WTC11 (cell line): Measurements from ENCODE around the gene OCLN. TPM values are rescaled to one million over a fixed set of nuclear protein-coding genes. Genes with fewer than 3 reads are reported as not detected.
A peak's percentile ranks its signal among the peaks of the same experiment; 100 is the strongest.
"Not testable (repeated sequence)": the region's sequence is repeated elsewhere in the genome, so short reads cannot be mapped to it uniquely, and the experiment has no call there.

ENCODE experiments used
- ATAC-seq: fragments of 200-7000 bp; cut with Tn5 transposase; 2 replicates; pipeline ENCODE4 v1.10.0; 2021; ENCODE audit warnings: mild to moderate bottlenecking, moderate library complexity
- CTCF ChIA-PET: fragments of 300-600 bp; sonication (Branson Sonifier 250); formaldehyde crosslinking; loops from one replicate; lab custom pipeline; 2021; ENCODE audit warnings: antibody characterized with exemption; lab: Charles Lee
- POLR2A ChIA-PET: fragments of 350-600 bp; sonication (Branson Sonifier 250); formaldehyde crosslinking; loops from one replicate; lab custom pipeline; 2021; ENCODE audit warnings: antibody characterized with exemption; lab: Charles Lee
- DNase-seq: peaks from one replicate; pipeline ENCODE4 v3.0.0; 2021; ENCODE audit warnings: low spot score
- H3K27ac Mint-ChIP-seq: 2 replicates; pipeline ENCODE4 v1.8.0; 2021; ENCODE audit warnings: mixed read lengths
- H3K27me3 Mint-ChIP-seq: 2 replicates; pipeline ENCODE4 v1.8.0; 2021; ENCODE audit warnings: low read depth, mild to moderate bottlenecking, moderate library complexity, mixed read lengths
- H3K36me3 Mint-ChIP-seq: 2 replicates; pipeline ENCODE4 v1.8.0; 2021; ENCODE audit warnings: mixed read lengths
- H3K4me1 Mint-ChIP-seq: 2 replicates; pipeline ENCODE4 v1.8.0; 2022; ENCODE audit warnings: mixed read lengths
- H3K4me3 Mint-ChIP-seq: 2 replicates; pipeline ENCODE4 v1.8.0; 2021; ENCODE audit warnings: mild to moderate bottlenecking, moderate library complexity, mixed read lengths
- H3K9me3 Mint-ChIP-seq: 2 replicates; pipeline ENCODE4 v1.8.0; 2021; ENCODE audit warnings: mixed read lengths
- AFF4 ChIP-seq: sonication (generic); formaldehyde crosslinking; IDR thresholded peaks from 2 replicates; pipeline ENCODE4 v1.8.1; 2023; ENCODE audit warnings: mild to moderate bottlenecking, missing genetic modification reagents, borderline replicate concordance
- ATF1 ChIP-seq: sonication (generic); formaldehyde crosslinking; IDR thresholded peaks from 2 replicates; pipeline ENCODE4 v1.8.1; 2023; ENCODE audit warnings: mild to moderate bottlenecking, moderate library complexity, missing genetic modification reagents
- ATF2 ChIP-seq: sonication (generic); formaldehyde crosslinking; IDR thresholded peaks from 2 replicates; pipeline ENCODE4 v1.8.1; 2022; ENCODE audit warnings: low read depth, missing genetic modification reagents, borderline replicate concordance
- CREB1 ChIP-seq: sonication (generic); formaldehyde crosslinking; IDR thresholded peaks from 2 replicates; pipeline ENCODE4 v1.8.0; 2023; ENCODE audit warnings: mild to moderate bottlenecking, missing genetic modification reagents
- CTCF ChIP-seq: fragments of 200-600 bp; IDR thresholded peaks from 2 replicates; pipeline ENCODE4 v1.8.0; 2022; ENCODE audit warnings: antibody characterized with exemption
- ELF4 ChIP-seq: sonication (generic); formaldehyde crosslinking; IDR thresholded peaks from 2 replicates; pipeline ENCODE4 v1.8.1; 2022; ENCODE audit warnings: low read depth, mild to moderate bottlenecking, moderate library complexity, missing genetic modification reagents
- EMX1 ChIP-seq: fragments of 250-450 bp; sonication (Bioruptor Pico); IDR thresholded peaks from 2 replicates; pipeline ENCODE4 v1.8.0; 2021; ENCODE audit warnings: mild to moderate bottlenecking
- ETV6 ChIP-seq: sonication (generic); formaldehyde crosslinking; IDR thresholded peaks from 2 replicates; pipeline ENCODE4 v1.8.1; 2022; ENCODE audit warnings: mild to moderate bottlenecking, missing genetic modification reagents
- GABPB1 ChIP-seq: sonication (generic); formaldehyde crosslinking; IDR thresholded peaks from 2 replicates; pipeline ENCODE4 v1.8.1; 2023; ENCODE audit warnings: mild to moderate bottlenecking, missing genetic modification reagents
- GTF2I ChIP-seq: fragments of 250-450 bp; sonication (Bioruptor Pico); conservative IDR thresholded peaks from 2 replicates; pipeline ENCODE4 v1.4.0; 2021; ENCODE audit warnings: mild to moderate bottlenecking
- HMGA2 ChIP-seq: fragments of 250-450 bp; sonication (Bioruptor Pico); IDR thresholded peaks from 2 replicates; pipeline ENCODE4 v1.4.0; 2021; ENCODE audit warnings: mild to moderate bottlenecking, moderate library complexity
- JUN ChIP-seq: sonication (generic); formaldehyde crosslinking; IDR thresholded peaks from 2 replicates; pipeline ENCODE4 v1.8.0; 2023; ENCODE audit warnings: mild to moderate bottlenecking, missing genetic modification reagents
- KAT7 ChIP-seq: sonication (generic); formaldehyde crosslinking; IDR thresholded peaks from 2 replicates; pipeline ENCODE4 v1.8.1; 2023; ENCODE audit warnings: missing genetic modification reagents, mild to moderate bottlenecking, borderline replicate concordance
- NFYB ChIP-seq: sonication (generic); formaldehyde crosslinking; conservative IDR thresholded peaks from 2 replicates; pipeline ENCODE4 v1.8.0; 2022; ENCODE audit warnings: low read depth, missing genetic modification reagents
- TP53 ChIP-seq: sonication (generic); formaldehyde crosslinking; IDR thresholded peaks from 2 replicates; pipeline ENCODE4 v1.8.1; 2023; ENCODE audit warnings: mild to moderate bottlenecking, missing genetic modification reagents
- USF1 ChIP-seq: sonication (generic); formaldehyde crosslinking; IDR thresholded peaks from 2 replicates; pipeline ENCODE4 v1.8.0; 2022; ENCODE audit warnings: mild to moderate bottlenecking, missing genetic modification reagents
- total RNA-seq: library from RNA; stranded (reverse); gene quantifications from 3 replicates; pipeline ENCODE4 v1.2.3, GENCODE V29; 2021
- TF ChIP-seq, protein P1 (sequence below): fragments of 250-450 bp; sonication (Bioruptor Pico); IDR thresholded peaks from 2 replicates; pipeline ENCODE4 v1.8.0; 2021; ENCODE audit warnings: mild to moderate bottlenecking
- TF ChIP-seq, protein P2 (sequence below): fragments of 250-450 bp; sonication (Bioruptor Pico); IDR thresholded peaks from 2 replicates; pipeline ENCODE4 v2.1.2; 2022; ENCODE audit warnings: mild to moderate bottlenecking, moderate library complexity

Gene OCLN
- total RNA-seq, 1 experiment from 2014 or later, result 58.3 TPM

DNA sequence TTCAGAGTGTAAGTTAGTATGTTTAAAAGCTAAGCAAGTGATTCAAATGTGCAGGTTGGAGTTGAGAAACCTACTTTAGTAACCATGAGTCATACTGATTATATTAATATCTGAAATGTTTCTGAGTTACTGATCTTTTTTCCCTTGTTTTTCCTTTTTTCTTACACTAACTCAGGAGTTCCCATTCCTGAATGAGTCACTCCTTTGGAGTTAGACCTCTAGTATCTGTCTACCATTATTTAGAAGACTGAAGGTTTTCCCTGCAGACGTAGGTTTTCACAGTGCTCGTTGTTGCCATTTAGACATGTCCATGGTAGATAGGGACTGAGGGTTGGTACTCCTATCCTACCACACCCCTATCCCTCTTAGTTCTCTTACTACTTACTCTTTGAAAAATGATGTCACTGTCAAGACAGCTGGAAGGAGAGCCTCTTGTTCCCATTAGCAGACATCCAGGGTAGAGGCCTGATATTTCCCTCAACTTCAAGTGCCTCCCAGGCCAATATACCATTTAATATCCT lies 20.2 kb downstream of the OCLN start:
- Mint-ChIP-seq H3K36me3 (peaks cover 53% of the 10 kb centered on the region), H3K4me1 (no peaks in the 10 kb centered on the region)
- TF ChIP-seq, protein P1, sequence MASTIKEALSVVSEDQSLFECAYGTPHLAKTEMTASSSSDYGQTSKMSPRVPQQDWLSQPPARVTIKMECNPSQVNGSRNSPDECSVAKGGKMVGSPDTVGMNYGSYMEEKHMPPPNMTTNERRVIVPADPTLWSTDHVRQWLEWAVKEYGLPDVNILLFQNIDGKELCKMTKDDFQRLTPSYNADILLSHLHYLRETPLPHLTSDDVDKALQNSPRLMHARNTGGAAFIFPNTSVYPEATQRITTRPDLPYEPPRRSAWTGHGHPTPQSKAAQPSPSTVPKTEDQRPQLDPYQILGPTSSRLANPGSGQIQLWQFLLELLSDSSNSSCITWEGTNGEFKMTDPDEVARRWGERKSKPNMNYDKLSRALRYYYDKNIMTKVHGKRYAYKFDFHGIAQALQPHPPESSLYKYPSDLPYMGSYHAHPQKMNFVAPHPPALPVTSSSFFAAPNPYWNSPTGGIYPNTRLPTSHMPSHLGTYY (CRISPR knock-in tag), result no peak
- no peak for TF ChIP-seq ATF1 (CRISPR knock-in tag)
- TF ChIP-seq JUN (CRISPR knock-in tag), result no peak
- TF ChIP-seq AFF4 (CRISPR knock-in tag), result no peak
- no peak for TF ChIP-seq ETV6 (CRISPR knock-in tag)
- TF ChIP-seq NFYB (CRISPR knock-in tag), result no peak
- no peak for TF ChIP-seq CREB1
- TF ChIP-seq ATF2 (CRISPR knock-in tag), result no peak
- TF ChIP-seq HMGA2 (CRISPR knock-in tag), result no peak
- no peak for TF ChIP-seq EMX1 (CRISPR knock-in tag)
- no peak for TF ChIP-seq USF1 (CRISPR knock-in tag)
- TF ChIP-seq, protein P2, sequence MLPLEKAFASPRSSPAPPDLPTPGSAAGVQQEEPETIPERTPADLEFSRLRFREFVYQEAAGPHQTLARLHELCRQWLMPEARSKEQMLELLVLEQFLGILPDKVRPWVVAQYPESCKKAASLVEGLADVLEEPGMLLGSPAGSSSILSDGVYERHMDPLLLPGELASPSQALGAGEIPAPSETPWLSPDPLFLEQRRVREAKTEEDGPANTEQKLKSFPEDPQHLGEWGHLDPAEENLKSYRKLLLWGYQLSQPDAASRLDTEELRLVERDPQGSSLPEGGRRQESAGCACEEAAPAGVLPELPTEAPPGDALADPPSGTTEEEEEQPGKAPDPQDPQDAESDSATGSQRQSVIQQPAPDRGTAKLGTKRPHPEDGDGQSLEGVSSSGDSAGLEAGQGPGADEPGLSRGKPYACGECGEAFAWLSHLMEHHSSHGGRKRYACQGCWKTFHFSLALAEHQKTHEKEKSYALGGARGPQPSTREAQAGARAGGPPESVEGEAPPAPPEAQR (CRISPR knock-in tag), result no peak
- no peak for TF ChIP-seq ELF4
- no peak for TF ChIP-seq GTF2I (CRISPR knock-in tag)
- no peak for TF ChIP-seq TP53 (CRISPR knock-in tag)
- TF ChIP-seq CTCF, result no peak
- no peak for TF ChIP-seq KAT7 (CRISPR knock-in tag)
- no peak for TF ChIP-seq GABPB1
- TF ChIP-seq, all 79 proteins: peak for 0
- Mint-ChIP-seq H3K27ac (0 out of 2 replicates have a peak overlapping the region, but pooled peaks have one; percentile 48), H3K27me3 (no peaks in the 10 kb centered on the region), H3K4me3 (no peak overlapping the region), H3K9me3 (peaks cover 10% of the 10 kb centered on the region; the same call in 1 of the 2 replicates)
- ATAC-seq (no peak), DNase-seq (no peak)
- POLR2A ChIA-PET, result no interaction called here
- CTCF ChIA-PET, result no interaction called here

DNA sequence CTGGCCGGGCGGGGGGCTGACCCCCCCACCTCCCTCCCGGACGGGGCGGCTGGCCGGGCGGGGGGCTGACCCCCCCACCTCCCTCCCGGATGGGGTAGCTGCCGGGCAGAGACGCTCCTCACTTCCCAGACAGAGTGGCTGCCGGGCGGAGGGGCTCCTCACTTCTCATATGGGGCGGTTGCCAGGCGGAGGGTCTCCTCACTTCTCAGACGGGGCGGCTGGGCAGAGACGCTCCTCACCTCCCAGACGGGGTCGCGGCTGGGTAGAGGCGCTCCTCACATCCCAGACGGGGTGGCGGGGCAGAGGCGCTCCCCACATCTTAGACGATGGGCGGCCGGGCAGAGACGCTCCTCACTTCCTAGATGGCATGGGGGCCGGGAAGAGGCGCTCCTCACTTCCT lies 23.0 kb downstream of the OCLN start:
- H3K36me3 Mint-ChIP-seq, result peaks cover 37% of the 10 kb centered on the region
- H3K9me3 Mint-ChIP-seq, ATAC-seq, H3K4me1 Mint-ChIP-seq, H3K4me3 Mint-ChIP-seq, CTCF ChIA-PET, DNase-seq, H3K27ac Mint-ChIP-seq, H3K27me3 Mint-ChIP-seq, POLR2A ChIA-PET: not testable (repeated sequence)
